ENCODE results near the gene TRH.

DNA sequence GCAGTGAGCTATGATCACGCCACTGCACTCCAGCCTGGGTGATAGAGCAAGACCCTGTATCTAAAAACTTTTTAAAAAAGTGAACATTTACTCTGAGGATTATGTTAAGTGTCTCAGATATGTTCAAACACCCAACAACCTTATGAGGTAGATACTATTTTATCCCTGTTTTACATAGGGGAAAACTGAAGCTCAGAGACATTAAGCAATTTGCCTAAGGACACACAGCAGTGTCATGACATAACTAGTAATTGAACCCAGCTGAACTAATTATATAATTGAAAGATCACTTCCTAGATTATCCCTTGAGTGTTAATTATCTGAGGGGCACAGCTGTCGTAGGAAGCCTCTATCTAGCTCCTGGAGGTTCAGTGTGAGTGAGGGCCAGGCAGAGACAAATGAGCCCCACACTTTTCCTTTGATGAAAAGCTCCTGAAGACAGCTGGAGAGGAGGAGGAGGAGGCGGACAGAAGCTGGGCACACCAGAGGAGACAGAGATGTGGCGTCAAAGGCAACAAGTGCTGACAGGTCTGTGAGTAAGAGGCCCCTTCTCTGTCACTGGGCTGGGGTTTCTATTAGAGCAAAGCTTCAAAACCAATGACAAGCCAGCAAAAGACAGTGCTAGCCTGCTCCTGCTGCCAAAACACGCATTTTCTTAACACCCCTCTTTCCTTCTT is 20.5 kb downstream of the TRH start:
- TF ChIP-seq CTCF (IDR thresholded peaks at IDR 0.05) (no peak), POLR2A (IDR thresholded peaks at IDR 0.05) (no peak), POLR2AphosphoS5 (IDR thresholded peaks at IDR 0.05) (no peak)
